ENCODE measurements around the gene BTBD9. TPM values are rescaled to one million over a fixed set of nuclear protein-coding genes. Genes with fewer than 3 reads are reported as not detected.

The BTBD9 gene
- total RNA-seq, 1 donor from 2014 or later: 24.1 TPM

DNA sequence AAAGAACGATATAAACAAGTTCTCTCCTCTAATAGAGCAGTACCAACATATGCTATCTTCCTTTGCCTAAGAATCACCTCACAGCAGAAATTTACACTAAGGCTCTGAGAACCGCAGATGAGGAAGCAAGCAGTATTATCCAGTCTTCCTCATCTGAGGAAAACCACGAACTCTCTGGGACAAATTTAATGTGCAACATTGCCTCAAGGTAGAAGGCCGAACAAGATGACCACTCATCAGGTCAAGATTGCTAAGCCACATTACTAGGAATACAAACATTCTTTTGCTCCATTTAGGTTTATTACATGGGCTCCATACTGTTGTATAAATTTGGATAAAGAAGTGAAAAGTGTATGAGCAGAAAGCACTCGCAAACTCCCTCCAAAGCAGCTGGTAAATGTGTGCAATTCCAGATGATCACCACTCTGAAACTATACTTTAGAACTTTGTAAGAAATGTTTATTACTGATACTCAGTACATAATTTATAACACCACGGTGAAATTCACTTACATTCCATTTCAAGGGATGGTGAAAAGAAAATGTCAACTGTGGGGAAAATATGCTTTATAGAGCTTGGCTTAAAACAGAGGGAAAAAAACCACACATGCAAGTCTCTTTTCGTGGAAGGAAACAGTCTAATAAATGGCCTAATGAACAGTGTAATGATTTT, 398.4 kb downstream of the BTBD9 start:
- H3K27ac ChIP-seq: no peak overlapping the region
- no peaks in the 10 kb centered on the region for H3K27me3 ChIP-seq
- H3K4me3 ChIP-seq: no peak overlapping the region
- intact Hi-C loops (cut with DNase I): no loop called here
- DNase-seq (ENCODE audit: extremely low spot score in 2 of 2): no peak
- no peaks in the 10 kb centered on the region for H3K36me3 ChIP-seq
- no peaks in the 10 kb centered on the region for H3K4me1 ChIP-seq
- no peaks in the 10 kb centered on the region for H3K9me3 ChIP-seq
- no peak for TF ChIP-seq POLR2A (IDR thresholded peaks at IDR 0.05)
- TF ChIP-seq POLR2AphosphoS5 (IDR thresholded peaks at IDR 0.05; ENCODE audit: insufficient read depth in 1 of 2, low read depth in 1 of 2): no peak
- TF ChIP-seq, protein P1, sequence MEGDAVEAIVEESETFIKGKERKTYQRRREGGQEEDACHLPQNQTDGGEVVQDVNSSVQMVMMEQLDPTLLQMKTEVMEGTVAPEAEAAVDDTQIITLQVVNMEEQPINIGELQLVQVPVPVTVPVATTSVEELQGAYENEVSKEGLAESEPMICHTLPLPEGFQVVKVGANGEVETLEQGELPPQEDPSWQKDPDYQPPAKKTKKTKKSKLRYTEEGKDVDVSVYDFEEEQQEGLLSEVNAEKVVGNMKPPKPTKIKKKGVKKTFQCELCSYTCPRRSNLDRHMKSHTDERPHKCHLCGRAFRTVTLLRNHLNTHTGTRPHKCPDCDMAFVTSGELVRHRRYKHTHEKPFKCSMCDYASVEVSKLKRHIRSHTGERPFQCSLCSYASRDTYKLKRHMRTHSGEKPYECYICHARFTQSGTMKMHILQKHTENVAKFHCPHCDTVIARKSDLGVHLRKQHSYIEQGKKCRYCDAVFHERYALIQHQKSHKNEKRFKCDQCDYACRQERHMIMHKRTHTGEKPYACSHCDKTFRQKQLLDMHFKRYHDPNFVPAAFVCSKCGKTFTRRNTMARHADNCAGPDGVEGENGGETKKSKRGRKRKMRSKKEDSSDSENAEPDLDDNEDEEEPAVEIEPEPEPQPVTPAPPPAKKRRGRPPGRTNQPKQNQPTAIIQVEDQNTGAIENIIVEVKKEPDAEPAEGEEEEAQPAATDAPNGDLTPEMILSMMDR (IDR thresholded peaks at IDR 0.05): no peak

DNA sequence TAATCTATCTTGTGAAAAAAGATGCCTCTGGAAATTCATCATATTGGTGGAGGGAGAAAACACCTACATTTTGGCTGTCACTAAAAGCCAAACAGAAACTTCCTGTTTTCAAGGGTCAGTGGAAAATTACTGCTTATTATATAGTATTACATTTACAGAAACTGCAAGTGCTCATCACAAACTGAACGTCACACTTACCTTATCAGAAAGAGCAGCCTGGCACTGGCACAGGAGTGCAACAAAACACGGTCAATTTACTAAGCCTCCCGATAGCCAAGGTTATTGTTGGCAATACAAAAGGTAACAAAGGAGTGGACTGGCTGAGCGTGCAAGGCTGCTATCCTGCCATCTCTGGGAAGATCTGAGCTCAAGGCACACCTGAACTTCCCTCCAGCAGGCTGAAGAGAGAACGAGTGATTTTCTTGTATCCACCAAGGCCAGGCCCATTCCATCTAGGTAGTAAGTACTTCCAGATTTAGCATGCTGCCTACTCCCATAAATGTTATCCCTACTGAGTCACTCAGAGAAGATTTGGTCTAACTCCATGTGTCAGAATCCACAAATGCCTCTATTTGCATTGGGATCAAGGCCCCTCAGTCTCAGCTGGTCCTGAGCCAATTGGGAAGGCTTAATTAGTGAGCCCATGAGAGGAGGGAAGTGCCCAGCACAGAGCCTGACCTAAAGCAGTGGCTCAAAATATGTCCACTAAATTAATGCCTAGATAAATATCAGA, 399.8 kb downstream of the BTBD9 start:
- Histone ChIP-seq H3K27me3 (no peaks in the 10 kb centered on the region), H3K36me3 (no peaks in the 10 kb centered on the region), H3K9me3 (no peaks in the 10 kb centered on the region), H3K4me1 (no peaks in the 10 kb centered on the region), H3K27ac (no peak overlapping the region), H3K4me3 (no peak overlapping the region)
- intact Hi-C loops (cut with DNase I): no loop called here
- TF ChIP-seq, protein P1 (IDR thresholded peaks at IDR 0.05): no peak
- TF ChIP-seq POLR2AphosphoS5 (IDR thresholded peaks at IDR 0.05; ENCODE audit: insufficient read depth in 1 of 2, low read depth in 1 of 2): no peak
- no peak for TF ChIP-seq POLR2A (IDR thresholded peaks at IDR 0.05)
- DNase-seq (ENCODE audit: extremely low spot score in 2 of 2): no peak

- Histone ChIP-seq H3K9me3 (no peaks in the 10 kb centered on the region), H3K27ac (no peak overlapping the region), H3K4me3 (no peak overlapping the region), H3K4me1 (no peaks in the 10 kb centered on the region), H3K27me3 (no peaks in the 10 kb centered on the region), H3K36me3 (no peaks in the 10 kb centered on the region)
- no peak for DNase-seq (ENCODE audit: extremely low spot score in 2 of 2)
- no peak for TF ChIP-seq POLR2A (IDR thresholded peaks at IDR 0.05)
- TF ChIP-seq, protein P1 (IDR thresholded peaks at IDR 0.05): no peak
- TF ChIP-seq POLR2AphosphoS5 (IDR thresholded peaks at IDR 0.05; ENCODE audit: insufficient read depth in 1 of 2, low read depth in 1 of 2): no peak
- intact Hi-C loops (cut with DNase I): no loop called here
Measured at GRCh38 chr6:38236631-38237030, 403.1 kb downstream of the BTBD9 start.

- Histone ChIP-seq H3K27me3 (no peaks in the 10 kb centered on the region), H3K27ac (no peak overlapping the region), H3K9me3 (no peaks in the 10 kb centered on the region), H3K4me3 (no peak overlapping the region), H3K4me1 (no peaks in the 10 kb centered on the region), H3K36me3 (no peaks in the 10 kb centered on the region)
- intact Hi-C loops (cut with DNase I): no loop called here
- no peak for TF ChIP-seq POLR2AphosphoS5 (IDR thresholded peaks at IDR 0.05; ENCODE audit: insufficient read depth in 1 of 2, low read depth in 1 of 2)
- TF ChIP-seq, protein P1 (IDR thresholded peaks at IDR 0.05): no peak
- no peak for TF ChIP-seq POLR2A (IDR thresholded peaks at IDR 0.05)
- no peak for DNase-seq (ENCODE audit: extremely low spot score in 2 of 2)
Measured at GRCh38 chr6:38234934-38235682, 404.6 kb downstream of the BTBD9 start.

Measured in vagina (tissue), 2 donors.